HG03135 (cell line): ENCODE results near the gene MUC6.
"Not testable (repeated sequence)": the region's sequence is repeated elsewhere in the genome, so short reads cannot be mapped to it uniquely, and the experiment has no call there.

Experiments
- ATAC-seq: cut with Tn5 transposase; IDR thresholded peaks from one replicate; pipeline ENCODE4 v1.9.1; 2021; ENCODE audit warnings: mild to moderate bottlenecking, moderate library complexity; ENCODE audit not compliant: unreplicated experiment

Gene MUC6

DNA sequence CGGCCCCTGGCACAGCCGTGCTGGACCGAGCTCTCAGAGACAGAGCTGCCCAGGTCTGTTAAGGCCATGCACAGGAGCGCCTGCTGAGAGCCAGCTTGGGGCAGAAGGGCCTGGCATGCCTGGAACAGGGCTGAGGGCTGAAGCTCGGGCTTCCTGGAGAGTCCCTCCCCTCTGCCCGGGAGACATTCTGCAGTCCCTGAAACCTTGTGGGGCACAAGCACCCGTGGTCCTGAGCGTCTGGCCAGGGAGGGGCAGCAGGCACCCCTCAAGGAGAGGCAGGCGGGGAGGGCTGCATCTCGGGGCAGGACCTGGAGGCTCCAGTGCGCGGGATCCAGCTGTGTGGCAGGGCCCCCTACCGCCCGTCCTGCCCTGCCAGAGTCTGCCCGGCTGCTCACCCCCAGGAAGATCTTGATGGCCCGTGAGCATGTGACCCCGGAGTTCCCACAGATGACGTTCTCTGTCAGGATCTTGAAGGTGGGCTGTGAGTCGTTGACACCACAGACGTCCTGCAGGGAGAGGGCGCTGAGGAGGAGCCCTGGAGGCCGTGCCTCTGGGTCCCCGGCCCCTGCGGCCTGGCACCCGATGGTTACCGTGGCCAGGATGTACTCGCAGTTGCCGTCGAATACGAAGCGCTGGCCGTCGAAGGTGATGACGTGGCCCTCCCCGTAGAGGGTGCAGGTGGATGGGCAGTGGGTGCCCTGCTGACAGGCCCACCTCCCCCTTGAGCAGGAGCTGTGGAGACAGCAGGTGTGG, 10.9 kb downstream of the MUC6 start:
- no peak for ATAC-seq

DNA sequence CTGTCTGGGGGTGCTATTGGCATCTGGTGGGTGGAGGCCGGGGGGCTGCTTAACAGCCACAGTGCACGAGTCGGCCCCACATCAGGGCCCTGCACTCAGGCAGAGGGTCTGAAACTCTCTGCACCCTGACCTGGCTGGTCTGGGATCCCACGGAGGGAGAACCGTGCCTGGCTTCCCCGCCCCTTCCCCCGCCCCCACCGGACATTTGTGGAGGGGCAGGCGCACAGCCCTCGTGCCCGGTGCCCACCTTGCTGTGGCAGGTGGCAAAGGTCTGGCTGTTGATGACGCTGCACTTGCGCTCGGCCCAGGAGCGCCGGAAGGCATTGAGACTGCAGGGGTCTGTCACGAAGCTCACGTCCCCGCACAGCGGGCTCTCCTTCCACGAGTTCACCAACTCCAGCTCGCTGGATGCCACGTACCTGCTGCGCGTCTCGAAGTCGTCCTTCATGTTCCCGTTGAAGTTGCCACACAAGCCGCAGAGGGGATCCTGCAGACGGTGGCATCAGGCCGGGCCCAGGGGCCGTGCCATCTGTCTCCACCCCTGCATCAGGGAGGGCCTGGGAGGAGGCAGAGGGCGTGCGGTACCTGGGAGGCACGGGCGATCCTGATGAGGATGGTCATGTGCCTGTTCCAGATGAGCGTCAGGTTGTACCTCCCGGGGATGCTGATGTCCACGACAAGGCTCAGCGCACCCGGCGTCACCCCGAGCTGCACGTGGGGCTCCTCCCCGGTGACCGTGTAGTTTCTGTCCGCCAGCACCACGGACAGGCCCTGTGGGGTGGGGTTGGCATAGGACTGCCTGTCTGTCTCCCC, 11.7 kb downstream of the MUC6 start:
- no peak for ATAC-seq

DNA sequence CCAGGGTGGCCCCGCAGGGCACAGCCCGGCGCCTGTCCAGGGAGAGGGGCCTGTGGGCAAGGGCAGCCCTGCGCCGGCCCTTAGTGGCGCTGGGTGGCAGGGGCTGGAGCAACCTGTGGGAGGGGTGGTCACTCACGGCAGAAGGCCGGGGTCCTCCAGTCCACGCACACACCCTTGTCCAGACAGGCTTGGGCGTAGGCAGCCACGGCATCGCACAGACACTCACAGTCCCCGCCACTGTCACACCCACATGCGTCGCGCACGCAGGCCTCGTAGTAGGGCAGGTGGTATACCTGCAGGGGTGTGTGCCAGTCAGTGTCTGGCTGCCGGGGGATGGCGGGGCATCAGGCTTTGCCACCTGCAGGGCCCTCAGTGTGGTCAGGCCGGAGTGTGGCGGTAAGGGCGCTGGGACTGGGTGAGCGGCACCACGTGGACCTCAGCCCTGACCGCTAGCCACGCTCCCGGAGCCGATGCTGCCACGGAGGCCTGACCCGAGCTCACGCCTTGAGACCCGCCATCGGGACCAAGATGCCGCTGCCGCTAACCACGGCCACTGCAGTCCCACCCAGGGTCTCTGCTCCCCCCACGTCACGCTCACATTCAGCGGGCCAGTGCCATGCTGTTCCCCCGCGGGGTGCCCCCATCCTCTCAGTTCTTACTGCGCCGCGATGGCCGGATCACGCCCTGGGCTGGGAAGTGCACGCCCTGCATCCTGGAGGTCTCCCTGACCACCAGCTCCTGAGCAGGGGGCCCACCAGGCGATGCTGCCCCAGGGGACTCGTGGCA, 12.5 kb downstream of the MUC6 start:
- no peak for ATAC-seq

DNA sequence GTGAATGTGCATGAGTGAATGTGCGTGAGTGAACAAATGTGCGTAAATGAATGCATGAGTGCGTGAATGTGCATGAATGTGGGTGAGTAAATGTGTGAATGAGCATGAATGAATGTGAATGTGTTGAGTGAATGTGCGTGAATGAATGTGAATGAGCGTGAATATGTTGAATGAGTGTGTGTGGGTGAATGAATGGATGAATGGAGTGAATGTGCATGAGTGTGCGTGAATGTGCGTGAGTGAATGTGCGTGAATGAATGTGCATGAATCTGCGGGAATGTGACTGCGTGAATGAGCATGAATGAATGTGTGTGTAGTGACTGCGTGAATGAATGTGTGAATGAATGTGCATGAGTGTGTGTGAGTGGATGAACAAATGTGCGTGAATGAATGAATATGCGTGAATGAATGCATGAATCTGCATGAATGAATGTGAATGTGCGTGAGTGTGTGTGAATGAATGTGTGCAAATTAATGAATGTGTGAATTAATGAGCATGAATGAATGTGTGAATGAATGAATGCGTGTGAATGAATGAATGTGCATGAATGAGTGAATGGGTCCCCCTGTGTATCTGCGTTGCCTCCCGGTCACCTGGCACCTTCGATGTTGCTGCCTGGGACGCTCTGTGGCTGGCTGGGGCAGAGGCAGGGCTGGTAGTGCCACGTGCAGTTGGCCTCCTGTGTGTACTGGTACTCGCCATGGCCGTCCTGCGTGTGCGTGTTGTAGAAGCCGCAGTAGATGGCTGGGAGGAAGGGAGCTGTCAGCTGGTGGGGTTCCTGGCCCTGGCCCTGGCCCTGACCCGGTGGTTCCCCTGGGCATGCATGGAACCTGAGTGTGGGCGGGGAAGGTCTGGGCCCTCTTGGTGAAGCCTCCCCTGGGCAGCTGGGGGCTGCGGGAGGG, 13.4 kb downstream of the MUC6 start:
- no peak for ATAC-seq

DNA sequence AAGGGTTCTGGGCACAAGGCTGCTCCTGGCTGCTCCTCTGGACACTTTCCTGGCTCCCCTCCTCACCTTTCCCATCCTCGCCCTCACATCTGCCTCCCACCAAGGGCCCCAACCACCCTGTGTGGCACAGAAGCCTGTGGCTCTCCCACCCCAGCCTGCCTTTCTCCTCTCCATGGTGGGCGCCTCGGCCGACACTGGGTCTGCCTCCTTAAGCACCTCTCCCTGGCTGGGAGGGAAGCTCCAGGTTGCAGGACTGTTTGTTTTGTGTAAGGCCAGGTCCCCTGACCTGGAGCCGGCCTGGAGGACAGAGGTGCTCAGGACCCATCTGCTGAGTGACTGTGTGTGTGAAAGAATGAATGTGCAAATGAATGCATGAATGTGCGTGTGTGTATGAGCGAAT, 14.1 kb downstream of the MUC6 start:
- no peak for ATAC-seq

DNA sequence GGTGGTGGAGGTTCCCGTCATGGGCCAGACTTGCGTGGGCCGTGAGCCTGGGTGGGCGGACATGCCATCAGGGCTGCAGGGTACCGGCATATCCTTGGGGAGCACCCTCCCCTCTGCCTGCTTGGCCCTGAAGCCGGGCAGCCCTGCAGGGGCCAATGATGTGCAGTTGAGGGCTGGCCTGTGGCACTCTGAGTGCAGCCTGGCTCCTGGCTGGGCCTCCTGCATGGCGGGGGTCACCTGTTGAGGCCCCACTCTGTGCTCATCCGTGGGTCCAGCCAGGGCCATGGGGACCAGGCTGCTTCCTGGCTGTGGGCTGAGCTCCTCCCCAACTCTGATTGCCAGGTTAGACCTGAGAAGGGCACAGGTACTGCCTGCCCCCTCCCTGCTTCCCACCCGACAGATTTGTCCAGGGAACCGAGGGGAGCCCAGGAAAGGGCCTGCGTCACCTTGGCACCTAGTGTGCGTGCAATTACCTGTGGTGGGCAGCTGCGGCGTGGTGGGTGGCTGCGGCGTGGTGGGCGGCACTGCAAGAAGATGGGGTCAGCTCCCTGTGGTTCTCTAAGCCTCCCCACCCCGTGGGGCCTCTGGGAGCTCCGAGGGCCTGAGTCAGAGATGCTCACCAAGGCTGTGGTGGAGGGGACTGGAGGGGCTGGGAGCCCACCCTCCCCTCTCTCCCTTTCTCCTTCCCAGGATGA, 16.2 kb downstream of the MUC6 start:
- ATAC-seq = no peak

DNA sequence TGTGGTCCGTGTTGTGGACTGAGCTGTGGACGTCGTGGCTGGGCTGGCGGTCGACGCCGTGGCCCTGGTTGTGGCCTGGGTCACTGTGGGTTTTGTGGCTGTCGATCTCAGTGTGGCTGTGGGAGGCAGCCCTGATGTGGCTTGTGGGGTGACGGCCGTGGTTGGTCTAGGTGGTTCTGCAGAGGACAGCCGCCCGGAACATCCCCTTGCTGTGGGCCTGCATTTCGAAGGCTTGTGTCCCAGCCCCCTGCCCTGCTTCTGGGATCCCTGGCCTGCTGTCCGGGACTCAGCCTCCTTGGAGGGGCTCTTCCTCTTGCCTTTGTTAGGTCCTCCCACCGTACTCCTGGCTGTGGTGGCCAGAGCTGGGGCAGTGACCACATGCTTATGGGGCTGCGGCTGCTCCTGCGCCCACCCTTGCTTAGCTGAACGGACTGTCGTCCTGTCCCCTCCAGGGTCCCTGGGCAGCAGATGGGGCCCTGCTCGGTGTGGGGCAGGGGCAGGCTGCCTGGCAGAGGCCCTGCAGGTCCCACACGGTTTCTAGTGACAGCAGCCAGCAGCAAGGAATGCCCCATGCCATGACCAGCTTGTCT, 17.1 kb downstream of the MUC6 start:
- ATAC-seq = no peak

- no peak for ATAC-seq
Observed at GRCh38 chr11:1018091-1018490, 18.4 kb downstream of the MUC6 start.

DNA sequence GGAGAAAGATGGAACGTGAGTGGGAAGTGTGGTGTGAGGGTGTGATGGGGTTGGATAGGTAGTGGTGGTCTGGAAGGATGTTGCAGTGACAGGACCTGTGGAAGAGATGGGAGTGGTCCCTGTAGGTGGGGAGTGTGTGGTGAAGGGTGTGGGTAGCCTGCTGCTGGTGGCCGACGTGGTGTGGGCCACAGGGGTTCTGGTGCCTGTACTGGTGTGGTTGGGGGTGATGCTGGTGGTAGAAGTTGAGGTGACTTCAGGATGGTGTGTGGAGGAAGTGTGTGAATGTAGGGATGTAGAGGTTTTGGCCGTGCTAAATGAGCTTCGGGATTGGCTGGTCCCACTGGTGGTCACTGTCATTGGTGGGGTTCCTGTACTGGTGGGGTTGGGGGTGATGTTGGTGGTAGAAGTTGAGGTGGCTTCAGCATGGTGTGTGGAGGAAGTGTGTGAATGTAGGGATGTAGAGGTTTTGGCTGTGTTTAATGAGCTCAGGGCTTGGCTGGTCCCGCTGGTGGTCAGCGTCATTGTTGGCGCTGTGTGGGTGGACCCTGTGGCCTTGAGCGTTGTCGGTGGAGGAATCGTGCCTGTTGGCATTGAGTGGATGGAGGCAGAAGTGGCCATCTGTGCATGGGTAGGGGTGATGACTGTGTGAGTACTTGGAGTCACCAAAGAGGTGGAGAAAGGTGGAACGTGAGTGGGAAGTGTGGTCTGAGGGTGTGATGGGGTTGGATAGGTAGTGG, 19.1 kb downstream of the MUC6 start:
- no peak for ATAC-seq

DNA sequence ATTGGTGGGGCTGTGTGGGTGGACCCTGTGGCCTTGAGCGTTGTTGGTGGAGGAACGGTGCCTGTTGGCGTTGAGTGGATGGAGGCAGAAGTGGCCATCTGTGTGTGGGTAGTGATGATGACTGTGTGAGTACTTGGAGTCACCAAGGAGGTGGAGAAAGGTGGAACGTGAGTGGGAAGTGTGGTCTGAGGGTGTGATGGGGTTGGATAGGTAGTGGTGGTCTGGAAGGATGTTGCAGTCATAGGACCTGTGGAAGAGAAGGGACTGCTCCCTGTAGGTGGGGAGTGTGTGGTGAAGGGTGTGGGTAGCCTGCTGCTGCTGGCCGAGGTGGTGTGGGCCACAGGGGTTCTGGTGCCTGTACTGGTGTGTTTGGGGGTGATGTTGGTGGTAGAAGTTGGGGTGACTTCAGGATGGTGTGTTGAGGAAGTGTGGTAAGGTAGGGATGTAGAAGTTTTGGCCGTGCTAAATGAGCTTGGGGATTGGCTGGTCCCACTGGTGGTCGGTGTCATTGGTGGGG, 19.9 kb downstream of the MUC6 start:
- not testable (repeated sequence) for ATAC-seq

GRCh38 chr11:1015826-1016545, 20.5 kb downstream of the MUC6 start:
- no peak for ATAC-seq

DNA sequence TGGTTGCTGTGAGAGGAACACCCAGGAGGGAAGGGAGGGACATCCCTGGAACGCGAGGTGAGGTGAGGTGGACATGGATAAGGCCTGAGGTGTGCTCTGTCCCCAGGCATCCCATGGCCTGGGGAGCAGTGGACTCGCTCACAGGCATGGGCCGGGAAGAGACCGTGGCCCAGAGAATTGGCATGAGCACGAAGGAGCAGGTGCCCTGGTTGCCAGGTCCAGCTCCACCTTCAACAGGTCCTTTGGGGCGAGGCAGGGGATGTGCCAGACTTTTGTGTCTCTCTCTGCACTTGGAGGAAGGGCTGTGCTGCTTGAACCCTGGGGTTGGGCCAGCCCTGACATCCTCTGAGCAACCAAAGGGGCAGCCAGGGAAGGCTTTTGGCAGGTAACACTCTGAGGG, 21.5 kb downstream of the MUC6 start:
- ATAC-seq = no peak

DNA sequence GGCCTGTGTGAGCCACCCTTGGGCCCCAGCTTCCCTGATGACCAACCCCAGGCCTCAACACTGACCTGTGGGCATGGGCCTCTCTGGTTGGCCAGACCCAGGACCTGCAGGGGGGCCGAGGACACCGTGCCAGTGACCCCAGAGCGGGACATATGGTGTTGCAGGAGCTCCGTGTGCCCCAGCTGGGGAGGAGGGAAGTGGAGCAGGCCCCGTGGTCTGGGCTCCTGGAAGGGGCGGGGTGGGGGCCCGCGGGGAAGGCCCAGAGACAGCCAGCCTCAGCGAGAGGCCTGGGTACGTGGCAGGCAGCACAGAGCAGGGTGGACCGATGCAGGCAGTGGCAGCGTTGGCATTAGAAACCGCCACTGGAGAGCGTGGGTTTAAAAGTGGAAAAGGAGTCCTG, 22.2 kb downstream of the MUC6 start:
- ATAC-seq = no peak

GRCh38 chr11:1013631-1013935, 22.9 kb downstream of the MUC6 start:
- ATAC-seq = no peak

GRCh38 chr11:1012740-1013630, 23.5 kb downstream of the MUC6 start:
- no peak for ATAC-seq

DNA sequence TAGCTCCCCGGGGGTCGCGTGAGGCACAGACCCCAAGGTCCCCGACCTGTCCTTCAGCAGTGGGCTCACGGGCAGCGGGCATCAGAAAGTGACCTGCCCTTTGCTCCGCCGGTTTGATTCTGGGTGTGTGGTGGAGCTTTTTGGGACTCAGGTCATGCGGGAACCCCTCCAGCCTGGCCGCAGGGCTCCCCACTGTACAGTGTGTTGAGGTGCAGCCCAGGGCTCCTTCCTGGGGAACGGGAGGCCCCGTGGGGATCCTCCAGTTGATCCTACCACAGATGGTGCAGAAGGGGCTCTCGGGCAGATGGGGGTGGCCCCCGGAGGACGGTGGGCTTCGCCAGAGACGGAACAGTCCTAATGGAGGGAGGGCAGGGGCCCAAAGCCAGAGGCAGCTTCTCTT, 24.2 kb downstream of the MUC6 start:
- no peak for ATAC-seq

- ATAC-seq = no peak
Observed at GRCh38 chr11:1011320-1011698, 25.2 kb downstream of the MUC6 start.
